Mammary epithelial cell (primary cell): Measurements from ENCODE around the gene WDR13.
"Not testable (repeated sequence)": the region's sequence is repeated elsewhere in the genome, so short reads cannot be mapped to it uniquely, and the experiment has no call there.

ENCODE experiments used
- CTCF ChIP-seq, 2 donors: IDR thresholded peaks in 1 of 2; conservative IDR thresholded peaks in 1 of 2; 2 replicates each; pipeline ENCODE4 v1.5.1; 2011 to 2012; ENCODE audit warnings: inconsistent platforms in 2 of 2, low read length in 2 of 2, mild to moderate bottlenecking in 2 of 2, control low read depth in 1 of 2, low read depth in 1 of 2; ENCODE audit not compliant: insufficient read depth in 1 of 2; ENCODE audit errors: extremely low read depth in 1 of 2
- EZH2 ChIP-seq: IDR thresholded peaks from 2 replicates; pipeline ENCODE4 v1.6.1; 2012; ENCODE audit warnings: low read length, inconsistent platforms, borderline replicate concordance

DNA sequence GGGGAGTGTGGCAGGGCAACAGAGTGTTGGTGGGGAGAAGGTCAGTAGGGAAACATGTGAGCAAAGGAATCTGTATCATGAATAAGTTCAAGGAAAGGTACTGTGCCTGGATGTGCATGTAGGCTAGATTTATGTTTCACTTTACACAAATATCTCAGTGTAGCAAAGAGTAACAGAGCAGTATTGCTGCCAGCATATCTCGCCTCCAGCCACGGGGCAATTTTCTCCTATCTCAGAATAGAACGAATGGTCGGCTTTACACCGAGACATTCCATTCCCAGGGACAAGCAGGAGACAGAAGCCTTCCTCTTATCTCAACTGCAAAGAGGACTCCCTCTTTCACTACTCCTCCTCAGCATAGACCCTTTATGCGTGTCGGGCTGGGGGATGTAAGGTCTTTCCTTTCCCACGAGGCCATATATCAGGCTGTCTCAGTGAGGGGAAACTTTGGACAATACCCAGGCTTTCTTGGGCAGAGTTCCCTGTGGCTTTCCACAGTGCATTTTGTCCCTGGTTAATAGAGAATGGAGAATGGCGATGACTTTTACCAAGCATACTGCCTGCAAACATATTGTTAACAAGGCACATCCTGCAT, 41.5 kb upstream of the WDR13 start:
- not testable (repeated sequence) for TF ChIP-seq CTCF (conservative IDR thresholded peaks at IDR 0.05 in 1 of 2, IDR thresholded peaks at IDR 0.05 in 1 of 2; ENCODE audit: extremely low read depth in 1 of 2, insufficient read depth in 1 of 2, low read depth in 1 of 2, low read length in 2 of 2); EZH2
